Measurements from ENCODE around the gene AIFM3.

DNA sequence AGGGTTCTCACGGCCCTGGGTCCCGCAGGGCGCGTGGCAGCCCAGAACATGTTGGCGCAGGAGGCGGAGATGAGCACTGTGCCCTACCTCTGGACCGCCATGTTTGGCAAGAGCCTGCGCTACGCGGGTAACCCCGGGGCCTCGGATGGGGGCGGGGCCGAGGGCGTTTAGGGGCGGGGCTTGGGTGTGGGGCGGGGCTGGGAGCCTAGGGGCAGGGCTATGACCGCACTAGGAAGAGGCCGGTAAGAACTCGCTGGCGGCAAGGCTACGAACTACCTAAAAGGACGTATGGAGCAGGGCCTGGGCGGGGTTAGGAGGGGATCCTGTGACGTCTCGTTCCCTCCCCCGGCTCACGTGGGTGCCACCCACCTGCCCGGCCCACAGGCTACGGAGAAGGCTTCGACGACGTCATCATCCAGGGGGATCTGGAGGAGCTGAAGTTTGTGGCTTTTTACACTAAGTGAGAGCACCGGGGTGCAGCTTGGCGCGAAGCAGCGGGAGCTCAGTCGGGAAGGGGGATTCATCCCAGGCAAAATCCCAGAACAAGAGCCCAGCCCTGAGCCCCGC is 12.3 kb downstream of the AIFM3 start:
- TF ChIP-seq, protein P1, sequence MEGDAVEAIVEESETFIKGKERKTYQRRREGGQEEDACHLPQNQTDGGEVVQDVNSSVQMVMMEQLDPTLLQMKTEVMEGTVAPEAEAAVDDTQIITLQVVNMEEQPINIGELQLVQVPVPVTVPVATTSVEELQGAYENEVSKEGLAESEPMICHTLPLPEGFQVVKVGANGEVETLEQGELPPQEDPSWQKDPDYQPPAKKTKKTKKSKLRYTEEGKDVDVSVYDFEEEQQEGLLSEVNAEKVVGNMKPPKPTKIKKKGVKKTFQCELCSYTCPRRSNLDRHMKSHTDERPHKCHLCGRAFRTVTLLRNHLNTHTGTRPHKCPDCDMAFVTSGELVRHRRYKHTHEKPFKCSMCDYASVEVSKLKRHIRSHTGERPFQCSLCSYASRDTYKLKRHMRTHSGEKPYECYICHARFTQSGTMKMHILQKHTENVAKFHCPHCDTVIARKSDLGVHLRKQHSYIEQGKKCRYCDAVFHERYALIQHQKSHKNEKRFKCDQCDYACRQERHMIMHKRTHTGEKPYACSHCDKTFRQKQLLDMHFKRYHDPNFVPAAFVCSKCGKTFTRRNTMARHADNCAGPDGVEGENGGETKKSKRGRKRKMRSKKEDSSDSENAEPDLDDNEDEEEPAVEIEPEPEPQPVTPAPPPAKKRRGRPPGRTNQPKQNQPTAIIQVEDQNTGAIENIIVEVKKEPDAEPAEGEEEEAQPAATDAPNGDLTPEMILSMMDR (IDR thresholded peaks at IDR 0.05), result no peak
- TF ChIP-seq POLR2AphosphoS5 (IDR thresholded peaks at IDR 0.05) (peak; percentile 60), POLR2A (IDR thresholded peaks at IDR 0.05) (no peak)
